Measurements from ENCODE around the gene PEX5L. TPM values are rescaled to one million over a fixed set of nuclear protein-coding genes. Genes with fewer than 3 reads are reported as not detected.

Gene PEX5L
- total RNA-seq, 1 experiment from 2014 or later: not detected

DNA sequence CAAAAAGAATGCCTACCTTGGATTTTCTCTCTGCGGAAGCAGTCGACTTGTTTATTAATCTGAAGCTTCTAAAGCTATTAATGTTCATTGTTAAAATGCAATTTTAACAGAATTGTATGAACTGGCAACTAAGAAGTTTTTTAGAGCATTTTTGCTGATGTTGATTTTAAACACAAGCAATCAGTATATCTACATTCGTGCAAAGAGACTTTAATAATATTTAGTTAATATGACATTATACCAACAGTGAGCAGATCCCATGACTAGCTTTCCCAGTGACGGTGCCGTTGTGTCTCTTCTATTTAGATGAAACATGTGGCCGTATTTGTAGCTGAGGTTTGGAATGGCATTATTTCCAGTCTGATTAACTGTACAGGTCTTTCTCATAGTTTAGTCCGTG, 88.0 kb downstream of the PEX5L start:
- RAD21 ChIA-PET (ENCODE audit: low non-redundant PET in 1 of 2, low total read pairs in 2 of 2, uncharacterized antibody in 2 of 2, unreplicated experiment in 2 of 2): no interaction called here
- CTCF ChIA-PET: interaction anchor here (1.4 kb wide), 1 partner anchor 20 kb away, joined by 6 read pairs; no protein-coding TSS in a partner anchor
- no peak overlapping the region for H3K4me2 ChIP-seq (ENCODE audit: low read length)
- no peaks in the 10 kb centered on the region for H3K36me3 ChIP-seq (ENCODE audit: control insufficient read depth in 1 of 2, insufficient read depth in 2 of 2, low read length in 2 of 2)
- H3K9me2 ChIP-seq (ENCODE audit: insufficient read depth): no peaks in the 10 kb centered on the region
- no peaks in the 10 kb centered on the region for H3K4me1 ChIP-seq (ENCODE audit: control insufficient read depth in 1 of 2, insufficient read depth in 2 of 2, low read length in 2 of 2)
- intact Hi-C loops (cut with micrococcal nuclease): no loop called here
- no peaks in the 10 kb centered on the region for H3K9me3 ChIP-seq (ENCODE audit: control insufficient read depth in 1 of 2, insufficient read depth in 1 of 2, low read depth in 1 of 2, low read length in 2 of 2)
- H3K27ac ChIP-seq (ENCODE audit: low read depth, low read length): no peak overlapping the region
- H4K20me1 ChIP-seq (ENCODE audit: insufficient read depth): no peaks in the 10 kb centered on the region
- H3K79me2 ChIP-seq (ENCODE audit: insufficient read depth, low read length): no peaks in the 10 kb centered on the region
- BruUV-seq (replicated peaks): no TSS peak
- H3K9ac ChIP-seq (ENCODE audit: low read length): no peak overlapping the region
- ATAC-seq (no peak), DNase-seq (ENCODE audit: low read depth, low spot score) (no peak)
- TF ChIP-seq ELF1 (IDR thresholded peaks at IDR 0.05; ENCODE audit: borderline replicate concordance, low read depth) (no peak), ZFX (IDR thresholded peaks at IDR 0.05) (no peak), CBX3 (IDR thresholded peaks at IDR 0.05; ENCODE audit: low read depth) (no peak), POLR2AphosphoS5 (IDR thresholded peaks at IDR 0.05; ENCODE audit: low read depth, low read length) (no peak), SIN3A (IDR thresholded peaks at IDR 0.05; ENCODE audit: low read depth) (no peak), EGR1 (IDR thresholded peaks at IDR 0.05; ENCODE audit: low read depth) (no peak), POLR2A (IDR thresholded peaks at IDR 0.05; ENCODE audit: borderline replicate concordance, extremely low read depth, insufficient read depth, insufficient read length) (no peak), FOSL1 (IDR thresholded peaks at IDR 0.05; ENCODE audit: low read depth) (no peak), EZH2 (IDR thresholded peaks at IDR 0.05) (no peak), CEBPB (IDR thresholded peaks at IDR 0.05; ENCODE audit: low read depth) (no peak), RAD21 (IDR thresholded peaks at IDR 0.05; ENCODE audit: low read depth) (no peak), YY1 (IDR thresholded peaks at IDR 0.05; ENCODE audit: extremely low read depth, insufficient replicate concordance, low read depth, low read length) (no peak), SRF (IDR thresholded peaks at IDR 0.05; ENCODE audit: low read depth) (no peak)
- TF ChIP-seq, protein P1, sequence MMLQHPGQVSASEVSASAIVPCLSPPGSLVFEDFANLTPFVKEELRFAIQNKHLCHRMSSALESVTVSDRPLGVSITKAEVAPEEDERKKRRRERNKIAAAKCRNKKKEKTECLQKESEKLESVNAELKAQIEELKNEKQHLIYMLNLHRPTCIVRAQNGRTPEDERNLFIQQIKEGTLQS (IDR thresholded peaks at IDR 0.05): no peak
- TF ChIP-seq, protein P2, sequence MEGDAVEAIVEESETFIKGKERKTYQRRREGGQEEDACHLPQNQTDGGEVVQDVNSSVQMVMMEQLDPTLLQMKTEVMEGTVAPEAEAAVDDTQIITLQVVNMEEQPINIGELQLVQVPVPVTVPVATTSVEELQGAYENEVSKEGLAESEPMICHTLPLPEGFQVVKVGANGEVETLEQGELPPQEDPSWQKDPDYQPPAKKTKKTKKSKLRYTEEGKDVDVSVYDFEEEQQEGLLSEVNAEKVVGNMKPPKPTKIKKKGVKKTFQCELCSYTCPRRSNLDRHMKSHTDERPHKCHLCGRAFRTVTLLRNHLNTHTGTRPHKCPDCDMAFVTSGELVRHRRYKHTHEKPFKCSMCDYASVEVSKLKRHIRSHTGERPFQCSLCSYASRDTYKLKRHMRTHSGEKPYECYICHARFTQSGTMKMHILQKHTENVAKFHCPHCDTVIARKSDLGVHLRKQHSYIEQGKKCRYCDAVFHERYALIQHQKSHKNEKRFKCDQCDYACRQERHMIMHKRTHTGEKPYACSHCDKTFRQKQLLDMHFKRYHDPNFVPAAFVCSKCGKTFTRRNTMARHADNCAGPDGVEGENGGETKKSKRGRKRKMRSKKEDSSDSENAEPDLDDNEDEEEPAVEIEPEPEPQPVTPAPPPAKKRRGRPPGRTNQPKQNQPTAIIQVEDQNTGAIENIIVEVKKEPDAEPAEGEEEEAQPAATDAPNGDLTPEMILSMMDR (IDR thresholded peaks at IDR 0.05 in 2 of 3, conservative IDR thresholded peaks at IDR 0.05 in 1 of 3; ENCODE audit: borderline replicate concordance in 1 of 3, insufficient read depth in 1 of 3, low read depth in 2 of 3, low read length in 2 of 3): no peak
- TF ChIP-seq, protein P3, sequence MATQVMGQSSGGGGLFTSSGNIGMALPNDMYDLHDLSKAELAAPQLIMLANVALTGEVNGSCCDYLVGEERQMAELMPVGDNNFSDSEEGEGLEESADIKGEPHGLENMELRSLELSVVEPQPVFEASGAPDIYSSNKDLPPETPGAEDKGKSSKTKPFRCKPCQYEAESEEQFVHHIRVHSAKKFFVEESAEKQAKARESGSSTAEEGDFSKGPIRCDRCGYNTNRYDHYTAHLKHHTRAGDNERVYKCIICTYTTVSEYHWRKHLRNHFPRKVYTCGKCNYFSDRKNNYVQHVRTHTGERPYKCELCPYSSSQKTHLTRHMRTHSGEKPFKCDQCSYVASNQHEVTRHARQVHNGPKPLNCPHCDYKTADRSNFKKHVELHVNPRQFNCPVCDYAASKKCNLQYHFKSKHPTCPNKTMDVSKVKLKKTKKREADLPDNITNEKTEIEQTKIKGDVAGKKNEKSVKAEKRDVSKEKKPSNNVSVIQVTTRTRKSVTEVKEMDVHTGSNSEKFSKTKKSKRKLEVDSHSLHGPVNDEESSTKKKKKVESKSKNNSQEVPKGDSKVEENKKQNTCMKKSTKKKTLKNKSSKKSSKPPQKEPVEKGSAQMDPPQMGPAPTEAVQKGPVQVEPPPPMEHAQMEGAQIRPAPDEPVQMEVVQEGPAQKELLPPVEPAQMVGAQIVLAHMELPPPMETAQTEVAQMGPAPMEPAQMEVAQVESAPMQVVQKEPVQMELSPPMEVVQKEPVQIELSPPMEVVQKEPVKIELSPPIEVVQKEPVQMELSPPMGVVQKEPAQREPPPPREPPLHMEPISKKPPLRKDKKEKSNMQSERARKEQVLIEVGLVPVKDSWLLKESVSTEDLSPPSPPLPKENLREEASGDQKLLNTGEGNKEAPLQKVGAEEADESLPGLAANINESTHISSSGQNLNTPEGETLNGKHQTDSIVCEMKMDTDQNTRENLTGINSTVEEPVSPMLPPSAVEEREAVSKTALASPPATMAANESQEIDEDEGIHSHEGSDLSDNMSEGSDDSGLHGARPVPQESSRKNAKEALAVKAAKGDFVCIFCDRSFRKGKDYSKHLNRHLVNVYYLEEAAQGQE (IDR thresholded peaks at IDR 0.05; ENCODE audit: low read depth): no peak
- TF ChIP-seq, protein P4, sequence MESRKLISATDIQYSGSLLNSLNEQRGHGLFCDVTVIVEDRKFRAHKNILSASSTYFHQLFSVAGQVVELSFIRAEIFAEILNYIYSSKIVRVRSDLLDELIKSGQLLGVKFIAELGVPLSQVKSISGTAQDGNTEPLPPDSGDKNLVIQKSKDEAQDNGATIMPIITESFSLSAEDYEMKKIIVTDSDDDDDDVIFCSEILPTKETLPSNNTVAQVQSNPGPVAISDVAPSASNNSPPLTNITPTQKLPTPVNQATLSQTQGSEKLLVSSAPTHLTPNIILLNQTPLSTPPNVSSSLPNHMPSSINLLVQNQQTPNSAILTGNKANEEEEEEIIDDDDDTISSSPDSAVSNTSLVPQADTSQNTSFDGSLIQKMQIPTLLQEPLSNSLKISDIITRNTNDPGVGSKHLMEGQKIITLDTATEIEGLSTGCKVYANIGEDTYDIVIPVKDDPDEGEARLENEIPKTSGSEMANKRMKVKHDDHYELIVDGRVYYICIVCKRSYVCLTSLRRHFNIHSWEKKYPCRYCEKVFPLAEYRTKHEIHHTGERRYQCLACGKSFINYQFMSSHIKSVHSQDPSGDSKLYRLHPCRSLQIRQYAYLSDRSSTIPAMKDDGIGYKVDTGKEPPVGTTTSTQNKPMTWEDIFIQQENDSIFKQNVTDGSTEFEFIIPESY (IDR thresholded peaks at IDR 0.05; ENCODE audit: extremely low read depth, insufficient replicate concordance, low read length): no peak
- no peak overlapping the region for H3K4me3 ChIP-seq (replicated peaks in 1 of 2; ENCODE audit: low read depth in 1 of 2, low read length in 2 of 2)
- H3K27me3 ChIP-seq (ENCODE audit: insufficient read depth, low read length): peaks cover 51% of the 10 kb centered on the region
- POLR2A ChIA-PET: no interaction called here
- no peak overlapping the region for H2AFZ ChIP-seq (ENCODE audit: low read depth, low read length, poor library complexity, severe bottlenecking)

Data from HCT116 (cell line).